K562 (cell line): ENCODE data around the gene PAQR7. TPM values are rescaled to one million over a fixed set of nuclear protein-coding genes. Genes with fewer than 3 reads are reported as not detected.
A peak's percentile ranks its signal among the peaks of the same experiment; 100 is the strongest.

Experiments used
- ARID1B ChIP-seq: fragments of 450-650 bp; IDR thresholded peaks from 2 replicates; pipeline ENCODE4 v1.6.1; 2016; ENCODE audit warnings: antibody characterized with exemption, mild to moderate bottlenecking, inconsistent platforms
- ARID3A ChIP-seq: IDR thresholded peaks from 2 replicates; pipeline ENCODE4 v1.6.1; 2012; ENCODE audit warnings: low read depth, low read length, improper control_type of control experiment, borderline replicate concordance
- CTBP1 ChIP-seq: fragments of 450-650 bp; IDR thresholded peaks from 2 replicates; pipeline ENCODE4 v1.6.1; 2016; ENCODE audit warnings: borderline replicate concordance
- E2F8 ChIP-seq: fragments of 450-650 bp; IDR thresholded peaks from 2 replicates; pipeline ENCODE4 v1.7.1; 2018; ENCODE audit warnings: mild to moderate bottlenecking, low read depth; ENCODE audit not compliant: partially characterized antibody
- KDM1A ChIP-seq, 2 experiments: fragments of 450-650 bp; IDR thresholded peaks; 2 replicates each; pipeline ENCODE4 v1.6.1; 2016; ENCODE audit warnings: mild to moderate bottlenecking in 2 of 2
- LCOR ChIP-seq: sonication (generic); formaldehyde crosslinking; IDR thresholded peaks from 2 replicates; pipeline ENCODE4 v1.8.0; 2022; ENCODE audit warnings: mild to moderate bottlenecking, missing genetic modification reagents
- MYC ChIP-seq, 2 experiments: fragments of 250-450 bp in 1 of 2; sonication (Bioruptor Pico) in 1 of 2; IDR thresholded peaks; 2 replicates each; pipeline versions ENCODE4 v1.5.1 to v1.6.1; 2012 to 2021; ENCODE audit warnings: low read depth in 2 of 2, borderline replicate concordance in 1 of 2, improper control_type of control experiment in 1 of 2, low read length in 1 of 2, mild to moderate bottlenecking in 1 of 2, moderate library complexity in 1 of 2
- PHB2 ChIP-seq: fragments of 450-650 bp; IDR thresholded peaks from 2 replicates; pipeline ENCODE4 v1.6.1; 2017; ENCODE audit warnings: low read depth
- RFX1 ChIP-seq: fragments of 450-650 bp; IDR thresholded peaks from 2 replicates; pipeline ENCODE4 v1.6.1; 2016; ENCODE audit warnings: mild to moderate bottlenecking, moderate library complexity
- STAG1 ChIP-seq: sonication (generic); formaldehyde crosslinking; IDR thresholded peaks from 2 replicates; pipeline ENCODE4 v1.5.0; 2020; ENCODE audit warnings: missing genetic modification reagents, borderline replicate concordance
- TCF7L2 ChIP-seq: fragments of 150-350 bp; IDR thresholded peaks from 2 replicates; pipeline ENCODE4 v1.6.1; 2016; ENCODE audit warnings: low read depth, mild to moderate bottlenecking, low read length, moderate library complexity
- TEAD2 ChIP-seq: fragments of 450-650 bp; IDR thresholded peaks from 2 replicates; pipeline ENCODE4 v1.6.1; 2016; ENCODE audit warnings: missing genetic modification characterization, control low read depth, missing compliant biosample characterization
- TFAM ChIP-seq: fragments of 250-450 bp; sonication (Bioruptor Pico); conservative IDR thresholded peaks from 2 replicates; pipeline ENCODE4 v1.5.0; 2021; ENCODE audit warnings: mild to moderate bottlenecking, moderate library complexity
- ZNF316 ChIP-seq: fragments of 450-650 bp; IDR thresholded peaks from 2 replicates; pipeline ENCODE4 v1.6.1; 2016
- ZNF384 ChIP-seq: IDR thresholded peaks from 2 replicates; pipeline ENCODE4 v1.6.1; 2012; ENCODE audit warnings: low read depth, low read length, improper control_type of control experiment
- polyA plus RNA-seq, 8 experiments: library from polyadenylated mRNA; depleted of rRNA in 4 of 8; stranded (reverse) in 5 of 8; unstranded in 3 of 8; fragments of >200 nt; fragmentation: Nextera tagmentation in 2 of 8; fragmentation: Illumina TruSeq in 1 of 8; extraction: Ambion mirVana in 2 of 8; extraction: Trizol in 1 of 8; gene quantifications; 2 replicates each; pipeline versions ENCODE4 v1.2.1 to v1.2.3, GENCODE V29; 2011 to 2014; ENCODE audit warnings: inconsistent platforms in 1 of 8, missing spikeins in 1 of 8
- total RNA-seq, 7 experiments: library from RNA; depleted of rRNA in 6 of 7; stranded (reverse); fragments of >200 nt in 6 of 7; fragmentation: Illumina TruSeq in 2 of 7; extraction: Trizol in 2 of 7; gene quantifications; 2 replicates each; pipeline versions ENCODE4 v1.2.1 to v1.2.3, GENCODE V29; 2011 to 2021; ENCODE audit warnings: low replicate concordance in 1 of 7
- TF ChIP-seq, protein P1 (sequence below): fragments of 450-650 bp; IDR thresholded peaks from 2 replicates; pipeline ENCODE4 v1.6.1; 2017; ENCODE audit warnings: antibody characterized with exemption, mild to moderate bottlenecking
- TF ChIP-seq, protein P2 (sequence below), 3 experiments: fragments of 200-800 bp in 1 of 3; sonication (Bioruptor generic) in 1 of 3; sonication (generic) in 1 of 3; formaldehyde crosslinking in 1 of 3; IDR thresholded peaks; 2 replicates each; pipeline versions ENCODE4 v1.6.1 to v1.8.0; 2016 to 2022; ENCODE audit warnings: mild to moderate bottlenecking in 2 of 3, missing compliant biosample characterization in 2 of 3, missing genetic modification characterization in 2 of 3, missing genetic modification reagents in 1 of 3

PAQR7 gene
- total and polyA plus RNA-seq, 9 of the 15 experiments (the other 6 are each of a cell fraction or from before 2014, with no cell fraction given): 1.1 to 5.2 (median 2.6) TPM

DNA sequence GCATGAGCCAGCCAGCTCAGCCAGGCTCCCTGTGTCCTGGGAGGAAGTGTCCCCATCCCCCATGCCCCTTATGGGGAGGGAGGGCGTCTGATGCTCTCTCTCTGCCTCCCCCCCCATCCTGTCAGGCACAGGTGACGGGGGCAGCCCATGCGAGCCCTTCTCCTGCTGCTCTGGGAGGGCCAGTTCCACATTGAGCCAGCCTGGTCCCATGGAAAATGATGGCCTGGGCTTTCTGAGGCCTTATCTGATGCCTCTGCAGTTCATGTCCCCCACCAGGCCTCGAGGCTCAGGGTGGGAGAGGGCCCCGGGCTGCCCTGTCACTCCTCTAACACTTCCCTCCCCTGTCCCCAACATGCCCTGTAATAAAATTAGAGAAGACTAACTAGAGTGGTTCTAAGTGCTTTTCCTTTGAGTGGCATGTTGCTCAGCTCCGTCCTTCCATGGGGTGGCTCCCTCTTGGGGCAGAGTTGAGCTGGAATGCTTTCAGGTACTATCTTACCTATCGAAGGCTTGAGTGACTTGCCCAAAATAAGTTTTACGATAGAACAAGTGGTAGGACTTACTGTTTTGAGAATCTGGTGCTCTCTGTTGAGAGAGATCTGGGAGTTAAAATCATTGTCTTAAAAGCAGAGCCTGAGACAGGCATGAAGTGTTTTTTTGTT, 57.5 kb downstream of the PAQR7 start (continued):
- TF ChIP-seq E2F8: peak; percentile 35
- TF ChIP-seq, protein P1, sequence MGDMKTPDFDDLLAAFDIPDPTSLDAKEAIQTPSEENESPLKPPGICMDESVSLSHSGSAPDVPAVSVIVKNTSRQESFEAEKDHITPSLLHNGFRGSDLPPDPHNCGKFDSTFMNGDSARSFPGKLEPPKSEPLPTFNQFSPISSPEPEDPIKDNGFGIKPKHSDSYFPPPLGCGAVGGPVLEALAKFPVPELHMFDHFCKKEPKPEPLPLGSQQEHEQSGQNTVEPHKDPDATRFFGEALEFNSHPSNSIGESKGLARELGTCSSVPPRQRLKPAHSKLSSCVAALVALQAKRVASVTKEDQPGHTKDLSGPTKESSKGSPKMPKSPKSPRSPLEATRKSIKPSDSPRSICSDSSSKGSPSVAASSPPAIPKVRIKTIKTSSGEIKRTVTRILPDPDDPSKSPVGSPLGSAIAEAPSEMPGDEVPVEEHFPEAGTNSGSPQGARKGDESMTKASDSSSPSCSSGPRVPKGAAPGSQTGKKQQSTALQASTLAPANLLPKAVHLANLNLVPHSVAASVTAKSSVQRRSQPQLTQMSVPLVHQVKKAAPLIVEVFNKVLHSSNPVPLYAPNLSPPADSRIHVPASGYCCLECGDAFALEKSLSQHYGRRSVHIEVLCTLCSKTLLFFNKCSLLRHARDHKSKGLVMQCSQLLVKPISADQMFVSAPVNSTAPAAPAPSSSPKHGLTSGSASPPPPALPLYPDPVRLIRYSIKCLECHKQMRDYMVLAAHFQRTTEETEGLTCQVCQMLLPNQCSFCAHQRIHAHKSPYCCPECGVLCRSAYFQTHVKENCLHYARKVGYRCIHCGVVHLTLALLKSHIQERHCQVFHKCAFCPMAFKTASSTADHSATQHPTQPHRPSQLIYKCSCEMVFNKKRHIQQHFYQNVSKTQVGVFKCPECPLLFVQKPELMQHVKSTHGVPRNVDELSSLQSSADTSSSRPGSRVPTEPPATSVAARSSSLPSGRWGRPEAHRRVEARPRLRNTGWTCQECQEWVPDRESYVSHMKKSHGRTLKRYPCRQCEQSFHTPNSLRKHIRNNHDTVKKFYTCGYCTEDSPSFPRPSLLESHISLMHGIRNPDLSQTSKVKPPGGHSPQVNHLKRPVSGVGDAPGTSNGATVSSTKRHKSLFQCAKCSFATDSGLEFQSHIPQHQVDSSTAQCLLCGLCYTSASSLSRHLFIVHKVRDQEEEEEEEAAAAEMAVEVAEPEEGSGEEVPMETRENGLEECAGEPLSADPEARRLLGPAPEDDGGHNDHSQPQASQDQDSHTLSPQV: peak; percentile 75
- no peak for TF ChIP-seq ARID3A
- TF ChIP-seq MYC (IDR thresholded peaks at IDR 0.05; ENCODE audit: low read depth, low read length): 0 out of 2 replicates have a peak, but pooled peaks have one; percentile 7
- no peak for TF ChIP-seq MYC (CRISPR knock-in tag; IDR thresholded peaks at IDR 0.05; ENCODE audit: borderline replicate concordance, low read depth)
- TF ChIP-seq ZNF316: no peak
- TF ChIP-seq RFX1: no peak
- no peak for TF ChIP-seq ZNF384
- TF ChIP-seq CTBP1: peak; percentile 44; the same call in 1 of the 2 replicates
- TF ChIP-seq TEAD2 (tag): peak; percentile 40; the same call in 1 of the 2 replicates
- TF ChIP-seq, protein P2, sequence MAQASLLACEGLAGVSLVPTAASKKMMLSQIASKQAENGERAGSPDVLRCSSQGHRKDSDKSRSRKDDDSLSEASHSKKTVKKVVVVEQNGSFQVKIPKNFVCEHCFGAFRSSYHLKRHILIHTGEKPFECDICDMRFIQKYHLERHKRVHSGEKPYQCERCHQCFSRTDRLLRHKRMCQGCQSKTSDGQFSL (CRISPR knock-in tag; IDR thresholded peaks at IDR 0.05): peak; percentile 51; the same call in 1 of the 2 replicates
- TF ChIP-seq, protein P2 (tag; IDR thresholded peaks at IDR 0.05): no peak
- 0 out of 2 replicates have a peak, but pooled peaks have one; percentile 22 for TF ChIP-seq ARID1B
- no peak for TF ChIP-seq PHB2
- TF ChIP-seq TFAM (CRISPR knock-in tag): no peak
- TF ChIP-seq KDM1A (IDR thresholded peaks at IDR 0.05): peak in 1 of 2 experiments; percentile 18; a peak in 1 of 4 replicates
- no peak for TF ChIP-seq TCF7L2
- TF ChIP-seq STAG1 (CRISPR knock-in tag): no peak
- no peak; the same call in 1 of the 2 replicates for TF ChIP-seq LCOR (CRISPR knock-in tag)
